ENCODE data around the gene XYLT1. TPM values are rescaled to one million over a fixed set of nuclear protein-coding genes. Genes with fewer than 3 reads are reported as not detected.

XYLT1 gene
- total and polyA plus RNA-seq, 2 donors: 2.2 to 3.5 TPM

- H3K4me3 ChIP-seq (ENCODE audit: low read length in 2 of 2): no peak overlapping the region
- no peaks in the 10 kb centered on the region for H3K27me3 ChIP-seq (ENCODE audit: control insufficient read depth in 2 of 2, insufficient read depth in 1 of 2, low read length in 1 of 2)
- 94% methylated on average over 6 of the region's 6 CpGs for WGBS
- H3K4me1 ChIP-seq (ENCODE audit: control insufficient read depth in 2 of 2, insufficient read depth in 2 of 2, low read length in 2 of 2): no peaks in the 10 kb centered on the region
- H3K36me3 ChIP-seq (ENCODE audit: control insufficient read depth in 2 of 2, insufficient read depth in 2 of 2, low read length in 1 of 2): no peaks in the 10 kb centered on the region
- DNase-seq (ENCODE audit: low read depth in 6 of 9, low spot score in 9 of 9): no peak
- H3K9me3 ChIP-seq (ENCODE audit: control insufficient read depth in 2 of 2, insufficient read depth in 1 of 2, low read length in 1 of 2): no peaks in the 10 kb centered on the region
- H3K27ac ChIP-seq (ENCODE audit: low read depth in 1 of 2, low read length in 1 of 2): no peak overlapping the region
Measured at GRCh38 chr16:17062676-17063075, 408.1 kb downstream of the XYLT1 start.

- 98% methylated on average over 2 of the region's 2 CpGs for WGBS
- Histone ChIP-seq H3K36me3 (ENCODE audit: control insufficient read depth in 2 of 2, insufficient read depth in 2 of 2, low read length in 1 of 2) (no peaks in the 10 kb centered on the region), H3K9me3 (ENCODE audit: control insufficient read depth in 2 of 2, insufficient read depth in 1 of 2, low read length in 1 of 2) (no peaks in the 10 kb centered on the region), H3K4me3 (ENCODE audit: low read length in 2 of 2) (no peak overlapping the region), H3K27ac (ENCODE audit: low read depth in 1 of 2, low read length in 1 of 2) (no peak overlapping the region), H3K4me1 (ENCODE audit: control insufficient read depth in 2 of 2, insufficient read depth in 2 of 2, low read length in 2 of 2) (no peaks in the 10 kb centered on the region), H3K27me3 (ENCODE audit: control insufficient read depth in 2 of 2, insufficient read depth in 1 of 2, low read length in 1 of 2) (no peaks in the 10 kb centered on the region)
- no peak for DNase-seq (ENCODE audit: low read depth in 6 of 9, low spot score in 9 of 9)
Measured at GRCh38 chr16:17061326-17061725, 409.4 kb downstream of the XYLT1 start.

GRCh38 chr16:17058471-17058870 lies 412.3 kb downstream of the XYLT1 start:
- no peak overlapping the region for H3K4me3 ChIP-seq (ENCODE audit: low read length in 2 of 2)
- H3K27me3 ChIP-seq (ENCODE audit: control insufficient read depth in 2 of 2, insufficient read depth in 1 of 2, low read length in 1 of 2): no peaks in the 10 kb centered on the region
- H3K9me3 ChIP-seq (ENCODE audit: control insufficient read depth in 2 of 2, insufficient read depth in 1 of 2, low read length in 1 of 2): no peaks in the 10 kb centered on the region
- H3K4me1 ChIP-seq (ENCODE audit: control insufficient read depth in 2 of 2, insufficient read depth in 2 of 2, low read length in 2 of 2): no peaks in the 10 kb centered on the region
- WGBS: 97% methylated on average over 7 of the region's 7 CpGs
- H3K36me3 ChIP-seq (ENCODE audit: control insufficient read depth in 2 of 2, insufficient read depth in 2 of 2, low read length in 1 of 2): no peaks in the 10 kb centered on the region
- no peak for DNase-seq (ENCODE audit: low read depth in 6 of 9, low spot score in 9 of 9)
- no peak overlapping the region for H3K27ac ChIP-seq (ENCODE audit: low read depth in 1 of 2, low read length in 1 of 2)

GRCh38 chr16:17056666-17057065 lies 414.1 kb downstream of the XYLT1 start:
- 100% methylated on average over 1 of the region's 1 CpG for WGBS

GRCh38 chr16:17053536-17054160 lies 417.1 kb downstream of the XYLT1 start:
- 83% methylated on average over 4 of the region's 4 CpGs for WGBS
- H3K9me3 ChIP-seq (ENCODE audit: control insufficient read depth in 2 of 2, insufficient read depth in 1 of 2, low read length in 1 of 2): no peaks in the 10 kb centered on the region
- no peaks in the 10 kb centered on the region for H3K36me3 ChIP-seq (ENCODE audit: control insufficient read depth in 2 of 2, insufficient read depth in 2 of 2, low read length in 1 of 2)
- no peaks in the 10 kb centered on the region for H3K27me3 ChIP-seq (ENCODE audit: control insufficient read depth in 2 of 2, insufficient read depth in 1 of 2, low read length in 1 of 2)
- H3K4me3 ChIP-seq (ENCODE audit: low read length in 2 of 2): no peak overlapping the region
- no peak overlapping the region for H3K27ac ChIP-seq (ENCODE audit: low read depth in 1 of 2, low read length in 1 of 2)
- no peak for DNase-seq (ENCODE audit: low read depth in 6 of 9, low spot score in 9 of 9)
- no peaks in the 10 kb centered on the region for H3K4me1 ChIP-seq (ENCODE audit: control insufficient read depth in 2 of 2, insufficient read depth in 2 of 2, low read length in 2 of 2)

More at GRCh38 chr16:17056666-17057065, 414.1 kb downstream of the XYLT1 start:
- Histone ChIP-seq H3K4me1 (ENCODE audit: control insufficient read depth in 2 of 2, insufficient read depth in 2 of 2, low read length in 2 of 2) (no peaks in the 10 kb centered on the region), H3K4me3 (ENCODE audit: low read length in 2 of 2) (no peak overlapping the region), H3K9me3 (ENCODE audit: control insufficient read depth in 2 of 2, insufficient read depth in 1 of 2, low read length in 1 of 2) (no peaks in the 10 kb centered on the region), H3K27me3 (ENCODE audit: control insufficient read depth in 2 of 2, insufficient read depth in 1 of 2, low read length in 1 of 2) (no peaks in the 10 kb centered on the region), H3K27ac (ENCODE audit: low read depth in 1 of 2, low read length in 1 of 2) (no peak overlapping the region), H3K36me3 (ENCODE audit: control insufficient read depth in 2 of 2, insufficient read depth in 2 of 2, low read length in 1 of 2) (no peaks in the 10 kb centered on the region)
- DNase-seq (ENCODE audit: low read depth in 6 of 9, low spot score in 9 of 9): no peak

All from thymus (tissue), 11 donors.